ENCODE measurements around the gene ACSM3.

ACSM3 gene

DNA sequence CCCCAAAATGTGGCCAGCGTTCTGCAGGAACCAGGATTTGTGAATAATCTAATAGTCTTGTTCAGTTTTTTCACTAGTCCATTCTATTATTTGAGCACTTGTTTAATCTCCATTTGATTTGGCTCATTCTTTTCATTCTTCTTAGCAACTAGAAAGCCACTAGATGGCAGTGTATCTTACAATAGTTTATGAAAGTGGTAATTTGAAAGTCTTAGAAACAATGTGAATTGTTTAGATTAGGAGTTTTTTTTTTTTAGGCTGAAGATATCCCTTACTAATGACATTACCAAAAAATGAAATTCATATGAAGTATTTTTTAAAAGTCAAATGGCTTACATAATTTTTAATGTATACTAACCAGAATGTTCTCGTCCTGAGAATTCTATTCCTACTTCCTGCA is 35.8 kb downstream of the ACSM3 start:
- Histone ChIP-seq H3K9me2 (replicated peaks; ENCODE audit: low read depth, low read length) (no peaks in the 10 kb centered on the region), H3F3A (ENCODE audit: low read depth) (peaks cover 4% of the 10 kb centered on the region; the same call in 1 of the 2 replicates), H4K20me1 (ENCODE audit: insufficient read depth, low read length, poor library complexity, severe bottlenecking) (no peaks in the 10 kb centered on the region), H3K4me1 (ENCODE audit: insufficient read depth, low read length, poor library complexity, severe bottlenecking) (peaks cover 46% of the 10 kb centered on the region), H3K4me3 (ENCODE audit: low read length, poor library complexity, severe bottlenecking) (no peak overlapping the region), H3K36me3 (ENCODE audit: insufficient read depth, low read length) (peaks cover 9% of the 10 kb centered on the region), H2AFZ (ENCODE audit: low read length) (no peak overlapping the region), H3K27me3 (ENCODE audit: insufficient read depth, low read length, poor library complexity, severe bottlenecking) (no peaks in the 10 kb centered on the region), H3K9ac (ENCODE audit: low read depth, low read length, poor library complexity, severe bottlenecking) (no peak overlapping the region), H3K4me2 (ENCODE audit: low read depth, low read length, poor library complexity, severe bottlenecking) (no peak overlapping the region), H3K9me3 (ENCODE audit: insufficient read depth, low read depth, low read length) (no peaks in the 10 kb centered on the region), H3K79me2 (ENCODE audit: insufficient read depth, low read length) (0 out of 2 replicates have a peak, but pooled peaks cover 2% of the 10 kb centered on the region)
- TF ChIP-seq, protein P1, sequence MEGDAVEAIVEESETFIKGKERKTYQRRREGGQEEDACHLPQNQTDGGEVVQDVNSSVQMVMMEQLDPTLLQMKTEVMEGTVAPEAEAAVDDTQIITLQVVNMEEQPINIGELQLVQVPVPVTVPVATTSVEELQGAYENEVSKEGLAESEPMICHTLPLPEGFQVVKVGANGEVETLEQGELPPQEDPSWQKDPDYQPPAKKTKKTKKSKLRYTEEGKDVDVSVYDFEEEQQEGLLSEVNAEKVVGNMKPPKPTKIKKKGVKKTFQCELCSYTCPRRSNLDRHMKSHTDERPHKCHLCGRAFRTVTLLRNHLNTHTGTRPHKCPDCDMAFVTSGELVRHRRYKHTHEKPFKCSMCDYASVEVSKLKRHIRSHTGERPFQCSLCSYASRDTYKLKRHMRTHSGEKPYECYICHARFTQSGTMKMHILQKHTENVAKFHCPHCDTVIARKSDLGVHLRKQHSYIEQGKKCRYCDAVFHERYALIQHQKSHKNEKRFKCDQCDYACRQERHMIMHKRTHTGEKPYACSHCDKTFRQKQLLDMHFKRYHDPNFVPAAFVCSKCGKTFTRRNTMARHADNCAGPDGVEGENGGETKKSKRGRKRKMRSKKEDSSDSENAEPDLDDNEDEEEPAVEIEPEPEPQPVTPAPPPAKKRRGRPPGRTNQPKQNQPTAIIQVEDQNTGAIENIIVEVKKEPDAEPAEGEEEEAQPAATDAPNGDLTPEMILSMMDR (conservative IDR thresholded peaks at IDR 0.05; ENCODE audit: low read length), result peak; percentile 84
- no peak for TF ChIP-seq EZH2phosphoT487 (IDR thresholded peaks at IDR 0.05; ENCODE audit: borderline replicate concordance)

DNA sequence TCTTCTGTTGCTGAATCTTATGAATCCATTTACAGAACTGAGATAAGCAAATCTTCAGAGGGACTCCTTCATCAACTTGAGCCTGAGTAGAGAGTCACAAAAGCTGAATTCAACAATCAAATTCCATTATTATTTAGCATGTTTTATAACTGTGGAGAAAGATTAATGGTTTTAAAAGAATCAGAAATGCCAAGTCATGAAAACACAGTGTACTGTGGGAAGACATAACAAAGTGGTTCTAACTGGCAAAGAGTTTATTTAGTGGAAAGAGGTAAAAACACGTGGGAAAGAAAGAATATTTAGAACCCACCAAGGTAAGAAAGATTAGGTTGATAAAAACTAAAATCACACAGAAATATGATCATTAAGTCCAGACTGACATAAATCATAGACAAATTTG is 37.5 kb downstream of the ACSM3 start:
- H3K4me2 ChIP-seq (ENCODE audit: low read depth, low read length, poor library complexity, severe bottlenecking), result peak overlapping the region; percentile 12
- no peaks in the 10 kb centered on the region for H3K9me2 ChIP-seq (replicated peaks; ENCODE audit: low read depth, low read length)
- peaks cover 46% of the 10 kb centered on the region for H3K4me1 ChIP-seq (ENCODE audit: insufficient read depth, low read length, poor library complexity, severe bottlenecking)
- H3F3A ChIP-seq (ENCODE audit: low read depth), result peaks cover 4% of the 10 kb centered on the region; the same call in 1 of the 2 replicates
- H3K4me3 ChIP-seq (ENCODE audit: low read length, poor library complexity, severe bottlenecking), result no peak overlapping the region
- peaks cover 18% of the 10 kb centered on the region for H3K79me2 ChIP-seq (ENCODE audit: insufficient read depth, low read length)
- H3K9me3 ChIP-seq (ENCODE audit: insufficient read depth, low read depth, low read length), result no peaks in the 10 kb centered on the region
- H4K20me1 ChIP-seq (ENCODE audit: insufficient read depth, low read length, poor library complexity, severe bottlenecking), result no peaks in the 10 kb centered on the region
- no peaks in the 10 kb centered on the region for H3K27me3 ChIP-seq (ENCODE audit: insufficient read depth, low read length, poor library complexity, severe bottlenecking)
- TF ChIP-seq, protein P1 (conservative IDR thresholded peaks at IDR 0.05; ENCODE audit: low read length), result no peak
- no peak for TF ChIP-seq EZH2phosphoT487 (IDR thresholded peaks at IDR 0.05; ENCODE audit: borderline replicate concordance)
- no peak overlapping the region for H2AFZ ChIP-seq (ENCODE audit: low read length)
- H3K9ac ChIP-seq (ENCODE audit: low read depth, low read length, poor library complexity, severe bottlenecking), result no peak overlapping the region
- H3K36me3 ChIP-seq (ENCODE audit: insufficient read depth, low read length), result peaks cover 9% of the 10 kb centered on the region

DNA sequence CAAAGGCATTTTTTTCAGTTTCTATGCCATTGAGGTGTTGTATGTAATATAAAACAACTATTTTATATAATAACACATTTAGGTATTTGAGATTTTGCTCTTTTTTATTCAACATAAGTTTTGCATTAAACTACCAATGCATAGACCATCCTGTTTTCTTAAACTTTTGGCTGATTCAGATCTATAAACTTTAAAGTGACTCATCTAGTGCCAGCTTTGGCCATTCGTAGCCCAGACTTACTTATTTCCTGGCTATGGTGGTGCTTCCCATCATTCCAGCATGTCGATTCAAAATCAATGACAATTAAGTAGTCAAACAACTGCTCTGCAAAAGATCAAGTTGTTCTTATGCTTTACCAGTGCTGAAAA is 39.4 kb downstream of the ACSM3 start:
- Histone ChIP-seq H3K4me1 (ENCODE audit: insufficient read depth, low read length, poor library complexity, severe bottlenecking) (peaks cover 43% of the 10 kb centered on the region), H3K9ac (ENCODE audit: low read depth, low read length, poor library complexity, severe bottlenecking) (peak overlapping the region; percentile 43), H3K9me3 (ENCODE audit: insufficient read depth, low read depth, low read length) (no peaks in the 10 kb centered on the region), H3K27me3 (ENCODE audit: insufficient read depth, low read length, poor library complexity, severe bottlenecking) (no peaks in the 10 kb centered on the region), H4K20me1 (ENCODE audit: insufficient read depth, low read length, poor library complexity, severe bottlenecking) (no peaks in the 10 kb centered on the region), H3F3A (ENCODE audit: low read depth) (peaks cover 9% of the 10 kb centered on the region), H2AFZ (ENCODE audit: low read length) (no peak overlapping the region), H3K4me3 (ENCODE audit: low read length, poor library complexity, severe bottlenecking) (peak overlapping the region; percentile 41), H3K36me3 (ENCODE audit: insufficient read depth, low read length) (no peaks in the 10 kb centered on the region), H3K9me2 (replicated peaks; ENCODE audit: low read depth, low read length) (no peaks in the 10 kb centered on the region), H3K4me2 (ENCODE audit: low read depth, low read length, poor library complexity, severe bottlenecking) (peak overlapping the region; percentile 54), H3K79me2 (ENCODE audit: insufficient read depth, low read length) (peaks cover 34% of the 10 kb centered on the region)
- no peak for TF ChIP-seq EZH2phosphoT487 (IDR thresholded peaks at IDR 0.05; ENCODE audit: borderline replicate concordance)
- TF ChIP-seq, protein P1 (conservative IDR thresholded peaks at IDR 0.05; ENCODE audit: low read length), result no peak

Data from Loucy (cell line).